ENCODE measurements around the gene PLXNA2.

PLXNA2 gene

GRCh38 chr1:208058267-208058666, 185.9 kb downstream of the PLXNA2 start:
- no peak for DNase-seq

- no peak for DNase-seq
These were observed 187.1 kb downstream of the PLXNA2 start for GRCh38 chr1:208057056-208057455.

- no peak for DNase-seq
These were observed 188.6 kb downstream of the PLXNA2 start for GRCh38 chr1:208055535-208055934.

GRCh38 chr1:208054911-208055379, 189.2 kb downstream of the PLXNA2 start:
- no peak for DNase-seq

- no peak for DNase-seq
These were observed 189.7 kb downstream of the PLXNA2 start for GRCh38 chr1:208054485-208054884.

GRCh38 chr1:208053661-208054060, 190.5 kb downstream of the PLXNA2 start:
- no peak for DNase-seq

GRCh38 chr1:208052926-208053407, 191.2 kb downstream of the PLXNA2 start:
- no peak for DNase-seq

GRCh38 chr1:208052135-208052534, 192.0 kb downstream of the PLXNA2 start:
- DNase-seq = no peak

- DNase-seq = no peak
These were observed 192.5 kb downstream of the PLXNA2 start for GRCh38 chr1:208051651-208052050.

- no peak for DNase-seq
These were observed 195.3 kb downstream of the PLXNA2 start for GRCh38 chr1:208048904-208049303.

GRCh38 chr1:208047975-208048374, 196.2 kb downstream of the PLXNA2 start:
- DNase-seq = no peak

- DNase-seq = no peak
These were observed 196.7 kb downstream of the PLXNA2 start for GRCh38 chr1:208047476-208047934.

GRCh38 chr1:208045463-208046260, 198.5 kb downstream of the PLXNA2 start:
- DNase-seq = no peak

GRCh38 chr1:208044589-208045462, 199.4 kb downstream of the PLXNA2 start:
- no peak for DNase-seq

- DNase-seq = no peak
These were observed 200.4 kb downstream of the PLXNA2 start for GRCh38 chr1:208043691-208044181.

GRCh38 chr1:208042868-208043267, 201.3 kb downstream of the PLXNA2 start:
- DNase-seq = no peak

GRCh38 chr1:208042041-208042615, 202.1 kb downstream of the PLXNA2 start:
- DNase-seq = no peak

GRCh38 chr1:208041505-208041904, 202.7 kb downstream of the PLXNA2 start:
- no peak for DNase-seq

- DNase-seq = no peak
These were observed 203.3 kb downstream of the PLXNA2 start for GRCh38 chr1:208040821-208041297.

- DNase-seq = no peak
These were observed 204.4 kb downstream of the PLXNA2 start for GRCh38 chr1:208039536-208040332.

- DNase-seq = no peak
These were observed 205.9 kb downstream of the PLXNA2 start for GRCh38 chr1:208038303-208038702.

All from cortex of kidney (tissue), 1 donor.